CD4-positive, alpha-beta T cell (primary cell): ENCODE data around the gene ENG. TPM values are rescaled to one million over a fixed set of nuclear protein-coding genes. Genes with fewer than 3 reads are reported as not detected.

ENCODE experiments used
- ATAC-seq: fragments of 200-7000 bp; cut with Tn5 transposase; one replicate; pipeline ENCODE4 v1.10.0; 2022; ENCODE audit warnings: mild to moderate bottlenecking; ENCODE audit not compliant: poor library complexity
- CTCF ChIA-PET: fragments of 350-600 bp; sonication (Branson Sonifier 250); formaldehyde crosslinking; loops from one replicate; lab custom pipeline; 2021; ENCODE audit warnings: antibody characterized with exemption, inconsistent platforms; lab: Charles Lee
- POLR2A ChIA-PET: fragments of 350-600 bp; sonication (Branson Sonifier 250); formaldehyde crosslinking; loops from one replicate; lab custom pipeline; 2021; ENCODE audit warnings: antibody characterized with exemption, inconsistent platforms; lab: Charles Lee
- DNase-seq, 14 experiments: peaks; one replicate each; pipeline ENCODE4 v3.0.0-alpha.2; 2013 to 2020; ENCODE audit warnings: mixed read lengths in 2 of 14
- H3K27ac ChIP-seq, 2 donors: one replicate each; pipeline versions ENCODE4 v1.5.1 to v1.7.0; 2013; ENCODE audit warnings: low read length in 2 of 2, low read depth in 1 of 2, mild to moderate bottlenecking in 1 of 2
- H3K27me3 ChIP-seq, 2 experiments: 1 replicate in 1 of 2; 2 replicates in 1 of 2; pipeline versions ENCODE4 v1.6.1 to v1.7.0; 2013; ENCODE audit warnings: low read length in 2 of 2, control low read depth in 1 of 2, mild to moderate bottlenecking in 1 of 2, moderate library complexity in 1 of 2; ENCODE audit not compliant: insufficient read depth in 2 of 2, control insufficient read depth in 1 of 2
- H3K36me3 ChIP-seq: one replicate; pipeline ENCODE4 v1.6.1; 2013; ENCODE audit warnings: low read length, control low read depth; ENCODE audit not compliant: insufficient read depth
- H3K4me1 ChIP-seq: one replicate; pipeline ENCODE4 v1.6.1; 2013; ENCODE audit warnings: low read length, control low read depth; ENCODE audit not compliant: insufficient read depth
- H3K4me3 ChIP-seq: one replicate; pipeline ENCODE4 v1.5.1; 2013; ENCODE audit warnings: mild to moderate bottlenecking, low read length, moderate library complexity
- H3K9me3 ChIP-seq, 2 experiments: 1 replicate in 1 of 2; 2 replicates in 1 of 2; pipeline versions ENCODE4 v1.6.1 to v1.7.0; 2013; ENCODE audit warnings: low read length in 2 of 2, mild to moderate bottlenecking in 2 of 2, control low read depth in 1 of 2, moderate library complexity in 1 of 2; ENCODE audit not compliant: control insufficient read depth in 1 of 2, insufficient read depth in 1 of 2
- H3K27ac Mint-ChIP-seq: one replicate; pipeline ENCODE4 v1.8.0; 2020; ENCODE audit warnings: mixed read lengths
- H3K27me3 Mint-ChIP-seq: one replicate; pipeline ENCODE4 v1.8.0; 2021; ENCODE audit warnings: mixed read lengths
- H3K36me3 Mint-ChIP-seq: one replicate; pipeline ENCODE4 v1.8.0; 2021; ENCODE audit warnings: low read depth, mixed read lengths
- H3K4me1 Mint-ChIP-seq: one replicate; pipeline ENCODE4 v1.8.0; 2021; ENCODE audit warnings: low read depth, mixed read lengths
- H3K4me3 Mint-ChIP-seq: one replicate; pipeline ENCODE4 v1.8.0; 2020; ENCODE audit warnings: mild to moderate bottlenecking, mixed read lengths
- H3K9me3 Mint-ChIP-seq: one replicate; pipeline ENCODE4 v1.8.0; 2020; ENCODE audit warnings: mixed read lengths
- CTCF ChIP-seq: fragments of 200-600 bp; IDR thresholded peaks from one replicate; pipeline ENCODE4 v1.8.0; 2022; ENCODE audit warnings: antibody characterized with exemption, mild to moderate bottlenecking
- intact Hi-C, 2 experiments: fragments of 100-400 bp; cut with DNase I in 1 of 2; cut with micrococcal nuclease in 1 of 2; formaldehyde crosslinking; loops; one replicate each; pipeline versions ENCODE4 v1.15.1 to v1.9.0; 2023 to 2025; cut with DNase I, micrococcal nuclease
- total RNA-seq, 174 experiments: library from RNA in 2 of 174; stranded (reverse) in 2 of 174; gene quantifications; one replicate each; pipeline ENCODE4 v1.2.3 and lab custom pipeline; 2021 to 2026

The ENG gene
- total RNA-seq, 2 experiments from 2014 or later: 2.5 to 2.6 TPM

- Mint-ChIP-seq H3K27me3 (no peaks in the 10 kb centered on the region), H3K4me3 (no peak overlapping the region), H3K4me1 (no peaks in the 10 kb centered on the region), H3K9me3 (no peaks in the 10 kb centered on the region), H3K27ac (no peak overlapping the region), H3K36me3 (peaks cover 59% of the 10 kb centered on the region)
- Histone ChIP-seq H3K9me3 (no peaks in the 10 kb centered on the region), H3K36me3 (peaks cover 62% of the 10 kb centered on the region), H3K27ac (no peak overlapping the region), H3K4me3 (no peak overlapping the region), H3K4me1 (no peaks in the 10 kb centered on the region), H3K27me3 (no peaks in the 10 kb centered on the region)
- ATAC-seq (no peak), DNase-seq (no peak)
- intact Hi-C loops: no loop called here
- TF ChIP-seq CTCF: no peak
- CTCF ChIA-PET: no interaction called here
- POLR2A ChIA-PET: no interaction called here
These were observed 39.6 kb downstream of the ENG start for GRCh38 chr9:127814619-127815511.

DNA sequence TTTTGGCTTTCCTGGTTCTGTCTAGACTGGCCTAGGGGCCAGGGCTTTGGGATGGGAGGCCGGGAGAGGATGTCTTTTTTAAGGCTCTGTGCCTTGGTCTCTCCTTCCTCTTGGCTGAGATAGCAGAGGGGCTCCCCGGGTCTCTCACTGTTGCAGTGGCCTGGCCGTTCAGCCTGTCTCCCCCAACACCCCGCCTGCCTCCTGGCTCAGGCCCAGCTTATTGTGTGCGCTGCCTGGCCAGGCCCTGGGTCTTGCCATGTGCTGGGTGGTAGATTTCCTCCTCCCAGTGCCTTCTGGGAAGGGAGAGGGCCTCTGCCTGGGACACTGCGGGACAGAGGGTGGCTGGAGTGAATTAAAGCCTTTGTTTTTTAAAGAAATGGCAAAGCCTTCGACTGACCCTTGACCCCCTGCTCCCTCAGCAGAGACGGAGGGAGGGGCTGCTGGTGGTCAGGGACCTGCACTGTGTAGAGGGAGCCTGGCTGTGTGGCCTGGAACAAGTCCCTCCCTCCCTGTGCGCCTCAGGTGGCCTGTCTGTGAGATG lies 40.7 kb downstream of the ENG start:
- Mint-ChIP-seq H3K36me3 (peaks cover 66% of the 10 kb centered on the region), H3K27me3 (no peaks in the 10 kb centered on the region), H3K27ac (no peak overlapping the region), H3K9me3 (no peaks in the 10 kb centered on the region), H3K4me3 (no peak overlapping the region), H3K4me1 (no peaks in the 10 kb centered on the region)
- no peaks in the 10 kb centered on the region for H3K4me1 ChIP-seq
- no peak overlapping the region for H3K4me3 ChIP-seq
- intact Hi-C loops: no loop called here
- no peaks in the 10 kb centered on the region for H3K9me3 ChIP-seq
- no peaks in the 10 kb centered on the region for H3K27me3 ChIP-seq
- ATAC-seq (no peak), DNase-seq (no peak)
- peaks cover 61% of the 10 kb centered on the region for H3K36me3 ChIP-seq
- TF ChIP-seq CTCF: no peak
- POLR2A ChIA-PET: no interaction called here
- CTCF ChIA-PET: no interaction called here
- H3K27ac ChIP-seq: no peak overlapping the region

GRCh38 chr9:127812936-127813675 lies 41.4 kb downstream of the ENG start:
- H3K9me3 Mint-ChIP-seq: no peaks in the 10 kb centered on the region
- no peaks in the 10 kb centered on the region for H3K4me1 Mint-ChIP-seq
- H3K4me3 Mint-ChIP-seq: no peak overlapping the region
- Histone ChIP-seq H3K4me3 (no peak overlapping the region), H3K9me3 (no peaks in the 10 kb centered on the region), H3K4me1 (no peaks in the 10 kb centered on the region), H3K36me3 (peaks cover 62% of the 10 kb centered on the region), H3K27me3 (no peaks in the 10 kb centered on the region), H3K27ac (no peak overlapping the region)
- DNase-seq (no peak), ATAC-seq (no peak)
- intact Hi-C loops: no loop called here
- H3K27ac Mint-ChIP-seq: no peak overlapping the region
- H3K27me3 Mint-ChIP-seq: no peaks in the 10 kb centered on the region
- TF ChIP-seq CTCF: no peak
- ChIA-PET POLR2A (no interaction called here), CTCF (no interaction called here)
- H3K36me3 Mint-ChIP-seq: peaks cover 64% of the 10 kb centered on the region
